Measurements from ENCODE around the gene KRTAP12-1.

DNA sequence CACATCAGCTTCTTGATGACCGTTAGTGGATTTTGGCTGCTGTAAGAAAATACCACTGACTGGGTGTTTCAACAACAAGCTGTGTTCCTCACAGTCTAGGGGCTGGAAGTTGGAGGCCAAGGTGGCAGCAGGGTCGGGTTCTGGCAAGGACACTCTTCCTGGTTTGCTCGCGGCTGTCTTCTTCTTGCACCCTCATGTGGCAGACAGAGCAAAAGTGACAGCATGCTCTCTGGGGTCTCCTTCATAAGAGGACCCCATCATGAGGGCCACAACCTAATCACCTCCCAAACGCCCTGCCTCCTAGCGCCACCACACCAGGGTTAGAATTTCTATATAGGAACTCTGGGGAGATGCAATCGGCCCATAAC is 48.0 kb upstream of the KRTAP12-1 start:
- TF ChIP-seq, protein P1, sequence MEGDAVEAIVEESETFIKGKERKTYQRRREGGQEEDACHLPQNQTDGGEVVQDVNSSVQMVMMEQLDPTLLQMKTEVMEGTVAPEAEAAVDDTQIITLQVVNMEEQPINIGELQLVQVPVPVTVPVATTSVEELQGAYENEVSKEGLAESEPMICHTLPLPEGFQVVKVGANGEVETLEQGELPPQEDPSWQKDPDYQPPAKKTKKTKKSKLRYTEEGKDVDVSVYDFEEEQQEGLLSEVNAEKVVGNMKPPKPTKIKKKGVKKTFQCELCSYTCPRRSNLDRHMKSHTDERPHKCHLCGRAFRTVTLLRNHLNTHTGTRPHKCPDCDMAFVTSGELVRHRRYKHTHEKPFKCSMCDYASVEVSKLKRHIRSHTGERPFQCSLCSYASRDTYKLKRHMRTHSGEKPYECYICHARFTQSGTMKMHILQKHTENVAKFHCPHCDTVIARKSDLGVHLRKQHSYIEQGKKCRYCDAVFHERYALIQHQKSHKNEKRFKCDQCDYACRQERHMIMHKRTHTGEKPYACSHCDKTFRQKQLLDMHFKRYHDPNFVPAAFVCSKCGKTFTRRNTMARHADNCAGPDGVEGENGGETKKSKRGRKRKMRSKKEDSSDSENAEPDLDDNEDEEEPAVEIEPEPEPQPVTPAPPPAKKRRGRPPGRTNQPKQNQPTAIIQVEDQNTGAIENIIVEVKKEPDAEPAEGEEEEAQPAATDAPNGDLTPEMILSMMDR (IDR thresholded peaks at IDR 0.05), result no peak
- TF ChIP-seq POLR2A (IDR thresholded peaks at IDR 0.05), result no peak

Measured in heart left ventricle (tissue), 13 donors.